ENCODE measurements around the gene SLC35F4. TPM values are rescaled to one million over a fixed set of nuclear protein-coding genes. Genes with fewer than 3 reads are reported as not detected.

The SLC35F4 gene
- total and polyA plus RNA-seq, 2 of the 8 experiments (the other 6 are each of a cell fraction or from before 2014, with no cell fraction given) = not detected

GRCh38 chr14:57707219-57707618 is 158.7 kb downstream of the SLC35F4 start (continued):
- TF ChIP-seq SIN3A (conservative IDR thresholded peaks at IDR 0.05 in 1 of 2, IDR thresholded peaks at IDR 0.05 in 1 of 2; ENCODE audit: low read depth in 1 of 2, low read length in 2 of 2) (no peak), CTBP2 (IDR thresholded peaks at IDR 0.05; ENCODE audit: borderline replicate concordance, insufficient read depth, insufficient read length, low read length) (no peak), BCL11A (IDR thresholded peaks at IDR 0.05; ENCODE audit: low read depth in 2 of 2, low read length in 2 of 2) (no peak)
